ENCODE measurements around the gene C1QTNF6.

The C1QTNF6 gene

GRCh38 chr22:37219533-37219932, 31.5 kb upstream of the C1QTNF6 start:
- no peak for TF ChIP-seq Cebpa-rat (IDR thresholded peaks at IDR 0.05)
- Histone ChIP-seq H3K27ac (no peak overlapping the region), H3K4me1 (peaks cover 26 to 61% (median 53%) of the 10 kb centered on the region in 10 experiments), H3K36me3 (peaks cover 12 to 31% (median 20%) of the 10 kb centered on the region in 11 experiments), H3K4me3 (no peak overlapping the region), H4K20me1 (peaks cover 0 to 38% (median 12%) of the 10 kb centered on the region in 11 experiments; a peak in 16 of 22 replicates), H3K9me3 (replicated peaks in 1 of 11) (peaks cover 0 to 8% (median 0%) of the 10 kb centered on the region in 11 experiments; a peak in 3 of 22 replicates), H3K4me2 (peak overlapping the region; percentile 31 to 77 (median 54); a peak in 20 of 22 replicates), H3K9ac (no peak overlapping the region), H3K27me3 (no peaks in the 10 kb centered on the region)

- no peak overlapping the region for H3K4me3 ChIP-seq
- peaks cover 0 to 8% (median 0%) of the 10 kb centered on the region in 11 experiments; a peak in 3 of 22 replicates for H3K9me3 ChIP-seq (replicated peaks in 1 of 11)
- peaks cover 6 to 24% (median 13%) of the 10 kb centered on the region in 11 experiments for H3K36me3 ChIP-seq
- no peaks in the 10 kb centered on the region for H3K27me3 ChIP-seq
- peaks cover 0 to 31% (median 5%) of the 10 kb centered on the region in 11 experiments; a peak in 10 of 22 replicates for H4K20me1 ChIP-seq
- no peak overlapping the region for H3K9ac ChIP-seq
- peaks cover 26 to 54% (median 46%) of the 10 kb centered on the region in 10 experiments for H3K4me1 ChIP-seq
- no peak for TF ChIP-seq Cebpa-rat (IDR thresholded peaks at IDR 0.05)
- peak overlapping the region; percentile 31 to 77 (median 54); a peak in 21 of 22 replicates for H3K4me2 ChIP-seq
- H3K27ac ChIP-seq: no peak overlapping the region
Observed at GRCh38 chr22:37218771-37219411, 30.8 kb upstream of the C1QTNF6 start.

GRCh38 chr22:37218399-37218770, 30.3 kb upstream of the C1QTNF6 start:
- peaks cover 1 to 19% (median 8%) of the 10 kb centered on the region in 11 experiments; a peak in 20 of 22 replicates for H3K36me3 ChIP-seq
- H3K9ac ChIP-seq: no peak overlapping the region
- no peaks in the 10 kb centered on the region for H3K27me3 ChIP-seq
- no peak overlapping the region for H3K27ac ChIP-seq
- H3K4me3 ChIP-seq: no peak overlapping the region
- TF ChIP-seq Cebpa-rat (IDR thresholded peaks at IDR 0.05): no peak
- peaks cover 0 to 26% (median under 1%) of the 10 kb centered on the region in 11 experiments; a peak in 7 of 22 replicates for H4K20me1 ChIP-seq
- H3K9me3 ChIP-seq (replicated peaks in 1 of 11): peaks cover 0 to 8% (median 0%) of the 10 kb centered on the region in 11 experiments; a peak in 3 of 22 replicates
- H3K4me1 ChIP-seq: peaks cover 26 to 49% (median 42%) of the 10 kb centered on the region in 10 experiments
- peak overlapping the region in 9 of 11 experiments; percentile 31 to 77 (median 46); a peak in 12 of 22 replicates for H3K4me2 ChIP-seq

GRCh38 chr22:37215890-37216289, 27.8 kb upstream of the C1QTNF6 start:
- Histone ChIP-seq H3K4me2 (no peak overlapping the region), H3K4me3 (no peak overlapping the region), H4K20me1 (peaks cover 0 to 4% (median 0%) of the 10 kb centered on the region in 11 experiments; a peak in 1 of 22 replicates), H3K9ac (no peak overlapping the region), H3K27me3 (no peaks in the 10 kb centered on the region), H3K4me1 (peaks cover 24 to 38% (median 34%) of the 10 kb centered on the region in 10 experiments), H3K9me3 (replicated peaks in 1 of 11) (no peaks in the 10 kb centered on the region), H3K27ac (no peak overlapping the region), H3K36me3 (no peaks in the 10 kb centered on the region)
- TF ChIP-seq Cebpa-rat (IDR thresholded peaks at IDR 0.05): no peak

- H3K4me3 ChIP-seq: no peak overlapping the region
- no peaks in the 10 kb centered on the region for H4K20me1 ChIP-seq
- no peak overlapping the region for H3K9ac ChIP-seq
- no peak for TF ChIP-seq Cebpa-rat (IDR thresholded peaks at IDR 0.05)
- peaks cover 12 to 30% (median 24%) of the 10 kb centered on the region in 10 experiments for H3K4me1 ChIP-seq
- no peak overlapping the region for H3K27ac ChIP-seq
- no peaks in the 10 kb centered on the region for H3K36me3 ChIP-seq
- no peaks in the 10 kb centered on the region for H3K9me3 ChIP-seq (replicated peaks in 1 of 11)
- no peaks in the 10 kb centered on the region for H3K27me3 ChIP-seq
- H3K4me2 ChIP-seq: no peak overlapping the region
Observed at GRCh38 chr22:37214731-37215030, 26.6 kb upstream of the C1QTNF6 start.

DNA sequence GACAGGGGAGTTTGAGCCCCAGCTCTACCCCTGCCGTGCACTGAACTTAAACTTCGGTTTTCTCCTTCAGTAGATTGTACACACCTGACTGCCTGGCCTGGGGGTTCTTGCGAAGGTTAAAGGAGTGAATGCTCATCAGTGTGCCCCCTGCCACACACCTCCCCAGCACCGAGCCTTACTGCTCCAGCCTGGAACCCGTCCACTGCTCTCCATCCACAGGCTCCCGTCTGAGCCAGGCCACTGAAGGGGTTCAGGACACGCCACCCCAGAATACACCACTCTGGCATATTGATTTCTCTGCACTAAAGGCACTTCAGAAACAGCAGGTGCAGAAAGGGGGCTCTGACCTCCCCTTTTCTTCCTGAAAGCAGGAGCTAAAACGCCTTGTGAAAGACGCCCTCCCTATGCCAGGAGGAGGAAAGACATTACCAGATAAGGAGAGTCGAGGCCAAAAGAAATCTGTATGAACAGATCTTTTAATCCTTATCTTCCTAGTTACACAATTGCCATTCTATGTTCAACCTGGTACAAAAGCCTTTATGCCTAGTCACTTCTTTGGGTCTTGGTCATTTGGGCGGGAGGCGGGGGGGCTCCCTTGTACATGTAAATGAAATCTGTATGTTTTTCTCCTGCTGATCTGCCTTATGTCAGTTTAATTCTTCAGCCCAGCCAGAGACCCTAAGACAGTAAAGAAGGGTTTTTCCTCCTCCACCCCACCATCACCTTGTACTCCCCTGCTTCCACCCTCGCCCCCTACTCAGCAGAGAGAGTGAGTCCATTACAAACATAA, 26.1 kb upstream of the C1QTNF6 start:
- H3K4me3 ChIP-seq: no peak overlapping the region
- H3K4me2 ChIP-seq: no peak overlapping the region
- no peaks in the 10 kb centered on the region for H3K36me3 ChIP-seq

DNA sequence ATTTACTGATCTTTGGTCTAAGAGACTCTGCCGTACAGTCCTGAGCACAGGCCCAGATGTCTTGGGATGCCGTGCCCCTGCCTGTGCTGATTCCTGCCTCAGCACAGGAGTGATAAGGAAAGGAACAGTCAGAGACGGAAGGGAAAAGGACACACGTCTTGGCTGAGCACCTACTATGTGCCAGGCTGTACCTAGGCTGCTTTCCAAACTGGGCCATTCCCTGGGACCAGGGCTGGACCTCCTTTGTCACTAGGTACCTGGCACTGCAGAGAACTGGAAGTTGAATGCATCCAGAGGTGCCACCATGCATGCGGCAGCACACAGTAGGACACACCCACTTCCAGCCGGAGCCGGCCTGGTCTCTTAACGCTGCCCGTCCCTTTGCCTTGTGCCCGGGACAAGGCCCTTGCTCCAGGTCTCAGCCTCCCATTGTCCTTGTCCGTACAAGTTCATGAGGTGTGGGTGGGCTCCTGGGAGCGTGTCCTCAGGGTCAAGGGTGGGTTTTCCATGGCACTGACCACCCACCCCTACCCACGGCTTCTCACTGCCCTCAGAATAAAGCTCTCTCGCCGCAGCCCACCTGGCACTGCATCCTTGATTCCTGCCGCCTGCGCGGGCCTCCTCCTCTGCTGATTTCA, 25.3 kb upstream of the C1QTNF6 start:
- H3K36me3 ChIP-seq: no peaks in the 10 kb centered on the region
- H4K20me1 ChIP-seq: no peaks in the 10 kb centered on the region
- no peak overlapping the region for H3K4me2 ChIP-seq
- no peaks in the 10 kb centered on the region for H3K9me3 ChIP-seq (replicated peaks in 1 of 11)
- no peaks in the 10 kb centered on the region for H3K27me3 ChIP-seq
- peaks cover 0 to 29% (median 22%) of the 10 kb centered on the region in 10 experiments; a peak in 16 of 20 replicates for H3K4me1 ChIP-seq
- H3K27ac ChIP-seq: no peak overlapping the region
- H3K9ac ChIP-seq: no peak overlapping the region
- TF ChIP-seq Cebpa-rat (IDR thresholded peaks at IDR 0.05): no peak
- H3K4me3 ChIP-seq: no peak overlapping the region

More for the DNA sequence above, 26.1 kb upstream of the C1QTNF6 start:
- H3K27ac ChIP-seq: no peak overlapping the region
- no peak overlapping the region for H3K9ac ChIP-seq
- H3K4me1 ChIP-seq: peaks cover 7 to 29% (median 22%) of the 10 kb centered on the region in 10 experiments
- no peaks in the 10 kb centered on the region for H4K20me1 ChIP-seq
- TF ChIP-seq Cebpa-rat (IDR thresholded peaks at IDR 0.05): no peak
- H3K27me3 ChIP-seq: no peaks in the 10 kb centered on the region
- no peaks in the 10 kb centered on the region for H3K9me3 ChIP-seq (replicated peaks in 1 of 11)

DNA sequence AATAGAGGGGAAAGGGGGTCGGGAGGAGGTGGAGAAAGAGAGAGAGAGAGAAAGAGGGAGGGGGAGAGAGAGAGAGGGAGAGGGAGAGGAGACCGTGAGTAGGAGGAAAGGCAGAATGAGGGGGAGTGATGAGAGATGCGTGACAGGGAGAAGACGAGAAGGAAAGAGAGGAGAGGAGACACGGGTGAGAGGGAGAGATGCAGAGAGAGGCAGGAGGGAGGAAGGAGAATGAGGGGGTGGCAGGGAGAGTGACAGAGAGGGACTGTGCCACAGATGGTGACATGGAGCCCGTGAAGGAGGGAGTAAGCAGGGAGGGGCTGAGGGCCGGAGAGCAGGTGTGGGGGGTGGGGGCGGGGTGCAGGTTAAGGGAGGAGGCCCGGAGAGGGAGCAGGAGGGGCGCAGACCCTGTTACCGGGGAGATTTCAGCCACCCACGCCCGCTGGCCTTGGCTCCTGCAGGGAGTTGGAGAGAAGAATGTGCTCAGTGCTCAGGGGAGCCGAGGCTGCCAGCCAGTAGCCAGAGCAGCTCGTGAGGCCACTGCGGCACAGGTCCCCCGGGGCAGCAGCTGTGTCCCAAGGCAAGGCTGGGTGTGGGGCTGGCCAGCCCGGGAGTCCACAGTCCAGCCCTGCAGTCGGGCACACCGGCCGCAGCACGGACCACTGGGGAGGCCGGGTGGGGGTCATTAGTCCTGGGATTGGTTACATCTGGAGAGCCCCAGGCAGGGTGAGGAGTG, 24.3 kb upstream of the C1QTNF6 start, which contains the start of gene SSTR3:
TSS of gene SSTR3 (minus strand) at position 304 of the 733 bp plus-strand sequence. CDS start 4,674 bp downstream, outside the sequence.
- Histone ChIP-seq H3K27me3 (no peaks in the 10 kb centered on the region), H3K4me1 (peaks cover 0 to 37% (median 28%) of the 10 kb centered on the region in 10 experiments; a peak in 15 of 20 replicates), H3K27ac (no peak within 1 kb of the TSS), H3K36me3 (no peaks in the 10 kb centered on the region), H3K9me3 (replicated peaks in 1 of 11) (no peaks in the 10 kb centered on the region), H3K9ac (peak within 1 kb of the TSS in 2 of 11 experiments; percentile 5 to 6; a peak in 1 of 22 replicates), H4K20me1 (no peaks in the 10 kb centered on the region), H3K4me2 (peak within 1 kb of the TSS in 7 of 11 experiments; percentile 6 to 63 (median 41); a peak in 11 of 22 replicates), H3K4me3 (no peak within 1 kb of the TSS)
- no peak for TF ChIP-seq Cebpa-rat (IDR thresholded peaks at IDR 0.05)
